ENCODE data around the gene COA7. TPM values are rescaled to one million over a fixed set of nuclear protein-coding genes. Genes with fewer than 3 reads are reported as not detected.
"Not testable (repeated sequence)": the region's sequence is repeated elsewhere in the genome, so short reads cannot be mapped to it uniquely, and the experiment has no call there.

The COA7 gene
- total RNA-seq, 4 donors from 2014 or later, result 18.7 to 22.3 (median 20.1) TPM

DNA sequence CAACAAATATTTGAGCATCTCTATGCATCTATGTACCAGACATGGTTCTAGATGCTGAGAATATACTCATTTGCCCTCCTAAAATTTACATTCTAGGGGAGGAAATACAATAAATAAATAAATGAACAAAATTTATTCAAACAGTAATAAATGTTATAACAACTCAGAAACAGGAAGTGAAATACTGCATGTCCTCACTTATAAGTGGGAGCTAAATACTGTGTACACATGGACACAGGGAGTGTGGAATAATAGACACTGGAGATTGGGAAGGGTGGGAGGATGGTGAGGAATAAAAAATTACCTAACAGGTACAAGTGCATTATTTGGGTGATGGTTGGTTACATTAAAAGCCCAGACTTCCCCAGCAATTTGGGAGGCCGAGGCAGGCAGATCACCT, 4.3 kb downstream of the COA7 start:
- no peak for ATAC-seq
- H3K4me1 ChIP-seq, result peaks cover 8 to 13% of the 10 kb centered on the region in 2 donors
- H3K9me3 ChIP-seq, result no peaks in the 10 kb centered on the region
- TF ChIP-seq, protein P1, sequence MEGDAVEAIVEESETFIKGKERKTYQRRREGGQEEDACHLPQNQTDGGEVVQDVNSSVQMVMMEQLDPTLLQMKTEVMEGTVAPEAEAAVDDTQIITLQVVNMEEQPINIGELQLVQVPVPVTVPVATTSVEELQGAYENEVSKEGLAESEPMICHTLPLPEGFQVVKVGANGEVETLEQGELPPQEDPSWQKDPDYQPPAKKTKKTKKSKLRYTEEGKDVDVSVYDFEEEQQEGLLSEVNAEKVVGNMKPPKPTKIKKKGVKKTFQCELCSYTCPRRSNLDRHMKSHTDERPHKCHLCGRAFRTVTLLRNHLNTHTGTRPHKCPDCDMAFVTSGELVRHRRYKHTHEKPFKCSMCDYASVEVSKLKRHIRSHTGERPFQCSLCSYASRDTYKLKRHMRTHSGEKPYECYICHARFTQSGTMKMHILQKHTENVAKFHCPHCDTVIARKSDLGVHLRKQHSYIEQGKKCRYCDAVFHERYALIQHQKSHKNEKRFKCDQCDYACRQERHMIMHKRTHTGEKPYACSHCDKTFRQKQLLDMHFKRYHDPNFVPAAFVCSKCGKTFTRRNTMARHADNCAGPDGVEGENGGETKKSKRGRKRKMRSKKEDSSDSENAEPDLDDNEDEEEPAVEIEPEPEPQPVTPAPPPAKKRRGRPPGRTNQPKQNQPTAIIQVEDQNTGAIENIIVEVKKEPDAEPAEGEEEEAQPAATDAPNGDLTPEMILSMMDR (IDR thresholded peaks at IDR 0.05 in 4 of 5, conservative IDR thresholded peaks at IDR 0.05 in 1 of 5), result no peak
- TF ChIP-seq POLR2A (IDR thresholded peaks at IDR 0.05), result no peak
- H3K27ac ChIP-seq, result no peak overlapping the region
- intact Hi-C loops (cut with DNase I; ENCODE audit: low total_unique reads), result no loop called here
- peaks cover 0 to 32% of the 10 kb centered on the region in 2 donors for H3K36me3 ChIP-seq
- H3K4me3 ChIP-seq, result no peak overlapping the region
- in situ Hi-C loops (cut with MboI; ENCODE audit: low sequenced_read_pairs in 4 of 4), result loop anchor here (25.0 kb wide), 3 partner anchors 257 to 557 kb away; partner anchors contain the start of genes ORC1 (in 3 of the 4), PRPF38A (in 3 of the 4) and ZFYVE9 (in 2 of the 4)
- no peaks in the 10 kb centered on the region for H3K27me3 ChIP-seq
- no peak for DNase-seq

- in situ Hi-C loops (cut with MboI; ENCODE audit: low sequenced_read_pairs in 4 of 4), result loop anchor here (25.0 kb wide), 3 partner anchors 256 to 556 kb away; partner anchors contain the start of genes ORC1 (in 3 of the 4), PRPF38A (in 3 of the 4) and ZFYVE9 (in 2 of the 4)
- H3K4me3 ChIP-seq; H3K9me3 ChIP-seq; H3K27ac ChIP-seq; intact Hi-C loops (cut with DNase I; ENCODE audit: low total_unique reads); H3K4me1 ChIP-seq; DNase-seq; ATAC-seq; H3K27me3 ChIP-seq: not testable (repeated sequence)
- peaks cover 0 to 37% of the 10 kb centered on the region in 2 donors for H3K36me3 ChIP-seq
Observed at GRCh38 chr1:52693351-52693750, 4.8 kb downstream of the COA7 start.

- Histone ChIP-seq H3K4me3 (no peak overlapping the region), H3K4me1 (peaks cover 6 to 8% of the 10 kb centered on the region in 2 donors), H3K27ac (no peak overlapping the region), H3K27me3 (no peaks in the 10 kb centered on the region), H3K36me3 (peaks cover 0 to 42% of the 10 kb centered on the region in 2 donors), H3K9me3 (no peaks in the 10 kb centered on the region)
- ATAC-seq (no peak), DNase-seq (no peak)
- intact Hi-C loops (cut with DNase I; ENCODE audit: low total_unique reads) (no loop called here), in situ Hi-C loops (cut with MboI; ENCODE audit: low sequenced_read_pairs in 4 of 4) (loop anchor here (25.0 kb wide), 3 partner anchors 255 to 555 kb away; partner anchors contain the start of genes ORC1 (in 3 of the 4), PRPF38A (in 3 of the 4) and ZFYVE9 (in 2 of the 4))
- TF ChIP-seq, protein P1 (IDR thresholded peaks at IDR 0.05 in 4 of 5, conservative IDR thresholded peaks at IDR 0.05 in 1 of 5), result no peak
- TF ChIP-seq POLR2A (IDR thresholded peaks at IDR 0.05), result no peak
Observed at GRCh38 chr1:52692697-52693096, 5.5 kb downstream of the COA7 start.

GRCh38 chr1:52691821-52692220, 6.3 kb downstream of the COA7 start:
- intact Hi-C loops (cut with DNase I; ENCODE audit: low total_unique reads) (no loop called here), in situ Hi-C loops (cut with MboI; ENCODE audit: low sequenced_read_pairs in 4 of 4) (loop anchor here (25.0 kb wide), 3 partner anchors 255 to 555 kb away; partner anchors contain the start of genes ORC1 (in 3 of the 4), PRPF38A (in 3 of the 4) and ZFYVE9 (in 2 of the 4))
- ATAC-seq, result no peak

GRCh38 chr1:52686830-52687229, 11.3 kb downstream of the COA7 start:
- intact Hi-C loops (cut with DNase I; ENCODE audit: low total_unique reads) (loop anchor here (2.0 to 10.0 kb wide), 3 partner anchors 202 to 320 kb away; partner anchors contain the start of genes CC2D1B, ORC1 and PRPF38A), in situ Hi-C loops (cut with MboI; ENCODE audit: low sequenced_read_pairs in 4 of 4) (loop anchor here (25.0 kb wide), 3 partner anchors 250 to 550 kb away; partner anchors contain the start of genes ORC1 (in 3 of the 4), PRPF38A (in 3 of the 4) and ZFYVE9 (in 2 of the 4))
- ATAC-seq (peak; percentile 5 to 43), DNase-seq (no peak)
- H3K27ac ChIP-seq, result peak overlapping the region; percentile 42 to 65 (median 50)
- no peaks in the 10 kb centered on the region for H3K9me3 ChIP-seq
- H3K27me3 ChIP-seq, result no peaks in the 10 kb centered on the region
- no peak overlapping the region for H3K4me3 ChIP-seq
- TF ChIP-seq, protein P1 (IDR thresholded peaks at IDR 0.05 in 4 of 5, conservative IDR thresholded peaks at IDR 0.05 in 1 of 5), result no peak
- no peak for TF ChIP-seq POLR2A (IDR thresholded peaks at IDR 0.05)
- H3K36me3 ChIP-seq, result peaks cover 0 to 49% of the 10 kb centered on the region in 2 donors
- H3K4me1 ChIP-seq, result peaks cover 5 to 6% of the 10 kb centered on the region in 2 donors

More at GRCh38 chr1:52691821-52692220, 6.3 kb downstream of the COA7 start:
- H3K4me3 ChIP-seq, result no peak overlapping the region
- TF ChIP-seq, protein P1 (IDR thresholded peaks at IDR 0.05 in 4 of 5, conservative IDR thresholded peaks at IDR 0.05 in 1 of 5), result no peak
- no peak for TF ChIP-seq POLR2A (IDR thresholded peaks at IDR 0.05)
- no peaks in the 10 kb centered on the region for H3K9me3 ChIP-seq
- H3K27me3 ChIP-seq, result no peaks in the 10 kb centered on the region
- H3K36me3 ChIP-seq, result peaks cover 0 to 51% of the 10 kb centered on the region in 2 donors
- no peak overlapping the region for H3K27ac ChIP-seq
- DNase-seq, result no peak
- H3K4me1 ChIP-seq, result peaks cover 0 to 1% of the 10 kb centered on the region in 2 donors

Measured in gastrocnemius medialis (tissue), 4 donors.